NOMO-1 treated with dmso at 0.1 percent for 144 hours (cell line): ENCODE data around the gene PDZD2.
A peak's percentile ranks its signal among the peaks of the same experiment; 100 is the strongest.
"Not testable (repeated sequence)": the region's sequence is repeated elsewhere in the genome, so short reads cannot be mapped to it uniquely, and the experiment has no call there.

Source experiments
- DNase-seq: peaks from one replicate; lab custom pipeline; 2025; ENCODE audit not compliant: unreplicated experiment; lab: John Stamatoyannopoulos, UW

PDZD2 gene

GRCh38 chr5:32066448-32066847, 427.5 kb downstream of the PDZD2 start:
- DNase-seq, result no peak

GRCh38 chr5:32067774-32068470, 429.0 kb downstream of the PDZD2 start:
- no peak for DNase-seq

- no peak for DNase-seq
Measured at GRCh38 chr5:32068561-32068960, 429.6 kb downstream of the PDZD2 start.

GRCh38 chr5:32069396-32069795, 430.5 kb downstream of the PDZD2 start:
- no peak for DNase-seq

GRCh38 chr5:32071351-32071944, 432.5 kb downstream of the PDZD2 start:
- DNase-seq, result no peak

- no peak for DNase-seq
Measured at GRCh38 chr5:32072054-32072453, 433.1 kb downstream of the PDZD2 start.

- no peak for DNase-seq
Measured at GRCh38 chr5:32074401-32074800, 435.5 kb downstream of the PDZD2 start.

- DNase-seq, result peak; percentile 28
Measured at GRCh38 chr5:32076699-32077695, 438.1 kb downstream of the PDZD2 start.

GRCh38 chr5:32078855-32079254, 439.9 kb downstream of the PDZD2 start:
- DNase-seq, result not testable (repeated sequence)

- DNase-seq, result not testable (repeated sequence)
Measured at GRCh38 chr5:32080565-32080964, 441.6 kb downstream of the PDZD2 start.

GRCh38 chr5:32082701-32083100, 443.8 kb downstream of the PDZD2 start:
- no peak for DNase-seq

- no peak for DNase-seq
Measured at GRCh38 chr5:32083981-32084430, 445.1 kb downstream of the PDZD2 start.

- DNase-seq, result no peak
Measured at GRCh38 chr5:32087086-32088082, 448.5 kb downstream of the PDZD2 start.

- DNase-seq, result no peak
Measured at GRCh38 chr5:32088214-32088613, 449.3 kb downstream of the PDZD2 start.

GRCh38 chr5:32089146-32090000, 450.4 kb downstream of the PDZD2 start:
- DNase-seq, result no peak

- no peak for DNase-seq
Measured at GRCh38 chr5:32090026-32090754, 451.3 kb downstream of the PDZD2 start.

GRCh38 chr5:32090755-32091128, 451.8 kb downstream of the PDZD2 start:
- no peak for DNase-seq

- DNase-seq, result peak; percentile 48
Measured at GRCh38 chr5:32092938-32093812, 454.2 kb downstream of the PDZD2 start.
